CD1c-positive myeloid dendritic cell (primary cell): ENCODE results near the gene KCNN4.
"Not testable (repeated sequence)": the region's sequence is repeated elsewhere in the genome, so short reads cannot be mapped to it uniquely, and the experiment has no call there.

Experiments
- DNase-seq: peaks from one replicate; pipeline ENCODE4 v3.0.0-alpha.2; 2016; ENCODE audit errors: extremely low spot score

Gene KCNN4

GRCh38 chr19:43798546-43799409 is 18.0 kb upstream of the KCNN4 start:
- DNase-seq = peak; percentile 22

GRCh38 chr19:43798026-43798545 is 17.3 kb upstream of the KCNN4 start:
- no peak for DNase-seq

- DNase-seq = no peak
These were observed 16.8 kb upstream of the KCNN4 start for GRCh38 chr19:43797556-43797955.

GRCh38 chr19:43797118-43797517 is 16.3 kb upstream of the KCNN4 start:
- no peak for DNase-seq

- DNase-seq = peak; percentile 46
These were observed 9.8 kb upstream of the KCNN4 start for GRCh38 chr19:43790587-43790986.

GRCh38 chr19:43789029-43789428 is 8.3 kb upstream of the KCNN4 start:
- peak; percentile 70 for DNase-seq

GRCh38 chr19:43786665-43787064 is 5.9 kb upstream of the KCNN4 start:
- DNase-seq = no peak

GRCh38 chr19:43784981-43785808 is 4.4 kb upstream of the KCNN4 start:
- DNase-seq = peak; percentile 89

GRCh38 chr19:43784241-43784980 is 3.6 kb upstream of the KCNN4 start:
- DNase-seq = peak; percentile 68

- no peak for DNase-seq
These were observed 2.9 kb upstream of the KCNN4 start for GRCh38 chr19:43783636-43784035.

GRCh38 chr19:43782689-43783231 is 2.0 kb upstream of the KCNN4 start:
- DNase-seq = no peak

- DNase-seq = no peak
These were observed 1.5 kb upstream of the KCNN4 start for GRCh38 chr19:43782311-43782660.

GRCh38 chr19:43781630-43782310 is 997 bp upstream of the KCNN4 start:
- no peak for DNase-seq

- DNase-seq = no peak
These were observed 953 bp downstream of the KCNN4 start for GRCh38 chr19:43779820-43780219.

GRCh38 chr19:43779147-43779819 is 1.5 kb downstream of the KCNN4 start:
- DNase-seq = peak; percentile 64

GRCh38 chr19:43778651-43779050 is 2.1 kb downstream of the KCNN4 start:
- no peak for DNase-seq

GRCh38 chr19:43777163-43777695 is 3.5 kb downstream of the KCNN4 start:
- DNase-seq = peak; percentile 49

GRCh38 chr19:43776286-43776685 is 4.5 kb downstream of the KCNN4 start:
- no peak for DNase-seq

- no peak for DNase-seq
These were observed 5.4 kb downstream of the KCNN4 start for GRCh38 chr19:43775299-43775890.

GRCh38 chr19:43774940-43775258 is 5.9 kb downstream of the KCNN4 start:
- DNase-seq = not testable (repeated sequence)
